ENCODE data around the gene SENP3.

Gene SENP3

GRCh38 chr17:7561589-7562207, at the start of gene SENP3 (continued):
- TF ChIP-seq INSM2 (tag by site-specific recombination; IDR thresholded peaks at IDR 0.05) (peak; percentile 23; the same call in 1 of the 2 replicates), ZBTB10 (tag by site-specific recombination; IDR thresholded peaks at IDR 0.05) (no peak), ZNF37A (tag by site-specific recombination; IDR thresholded peaks at IDR 0.05) (no peak), IKZF3 (tag by site-specific recombination; IDR thresholded peaks at IDR 0.05) (no peak), ZNF18 (tag by site-specific recombination; IDR thresholded peaks at IDR 0.05) (no peak), ZNF645 (tag by site-specific recombination; IDR thresholded peaks at IDR 0.05) (no peak), ZNF791 (tag by site-specific recombination; IDR thresholded peaks at IDR 0.05) (no peak), ZNF157 (tag by site-specific recombination; IDR thresholded peaks at IDR 0.05) (no peak), SCRT2 (tag by site-specific recombination; IDR thresholded peaks at IDR 0.05) (no peak), AEBP2 (tag by site-specific recombination; IDR thresholded peaks at IDR 0.05; ENCODE audit: borderline replicate concordance) (no peak), GLI4 (tag by site-specific recombination; IDR thresholded peaks at IDR 0.05) (peak; percentile 74; the same call in 1 of the 2 replicates), HOXD13 (CRISPR knock-in tag; IDR thresholded peaks at IDR 0.05; ENCODE audit: borderline replicate concordance) (no peak), ZNF140 (tag by site-specific recombination; IDR thresholded peaks at IDR 0.05) (no peak), ZNF24 (tag by site-specific recombination; IDR thresholded peaks at IDR 0.05) (no peak), MYNN (tag by site-specific recombination; IDR thresholded peaks at IDR 0.05; ENCODE audit: borderline replicate concordance) (no peak), ZNF571 (tag by site-specific recombination; IDR thresholded peaks at IDR 0.05) (no peak), ZNF596 (tag by site-specific recombination; IDR thresholded peaks at IDR 0.05) (no peak), BCL11A (tag by site-specific recombination; IDR thresholded peaks at IDR 0.05; ENCODE audit: low read depth) (no peak), ZNF514 (tag by site-specific recombination; IDR thresholded peaks at IDR 0.05) (no peak), ZNF280C (tag by site-specific recombination; IDR thresholded peaks at IDR 0.05) (no peak), ZNF248 (tag by site-specific recombination; IDR thresholded peaks at IDR 0.05) (no peak), ZFP37 (tag by site-specific recombination; IDR thresholded peaks at IDR 0.05) (no peak), SP2 (tag by site-specific recombination; IDR thresholded peaks at IDR 0.05) (peak; percentile 19), ZIC2 (tag by site-specific recombination; IDR thresholded peaks at IDR 0.05) (no peak), ZNF623 (tag by site-specific recombination; IDR thresholded peaks at IDR 0.05) (no peak), ZBTB8A (tag by site-specific recombination; IDR thresholded peaks at IDR 0.05) (no peak), ZNF658 (tag by site-specific recombination; IDR thresholded peaks at IDR 0.05) (no peak), ZNF211 (tag by site-specific recombination; IDR thresholded peaks at IDR 0.05; ENCODE audit: low read depth) (no peak), ZNF394 (tag by site-specific recombination; IDR thresholded peaks at IDR 0.05; ENCODE audit: borderline replicate concordance) (no peak)

Data from HEK293 (cell line).